Bladder microvascular endothelial cell (primary cell): Measurements from ENCODE around the gene CSN3. TPM values are rescaled to one million over a fixed set of nuclear protein-coding genes. Genes with fewer than 3 reads are reported as not detected.

Experiments used
- total RNA-seq: library from RNA; depleted of rRNA; stranded (reverse); fragments of >200 nt; gene quantifications from 2 replicates; pipeline ENCODE4 v1.2.3, GENCODE V29; 2014

The CSN3 gene, protein sequence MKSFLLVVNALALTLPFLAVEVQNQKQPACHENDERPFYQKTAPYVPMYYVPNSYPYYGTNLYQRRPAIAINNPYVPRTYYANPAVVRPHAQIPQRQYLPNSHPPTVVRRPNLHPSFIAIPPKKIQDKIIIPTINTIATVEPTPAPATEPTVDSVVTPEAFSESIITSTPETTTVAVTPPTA
- total RNA-seq = not detected in 2 replicates

DNA sequence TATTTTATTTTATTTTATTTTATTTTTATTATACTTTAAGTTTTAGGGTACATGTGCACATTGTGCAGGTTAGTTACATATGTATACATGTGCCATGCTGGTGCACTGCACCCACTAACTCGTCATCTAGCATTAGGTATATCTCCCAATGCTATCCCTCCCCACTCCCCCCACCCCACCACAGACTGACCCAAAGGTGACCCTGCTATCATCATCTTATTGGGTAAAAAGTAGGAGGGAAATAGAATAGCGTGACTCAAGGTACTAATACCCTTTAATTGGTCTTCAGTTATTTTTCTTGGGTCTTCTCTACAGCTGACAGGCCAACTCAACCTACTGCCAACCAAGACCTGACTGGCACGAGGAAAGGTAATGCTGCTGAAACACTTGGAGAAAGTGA is at the start of gene CSN3:
TSS of gene CSN3 (plus strand) at position 301 of the 400 bp plus-strand sequence. CDS start 2,223 bp downstream, outside the sequence.

DNA sequence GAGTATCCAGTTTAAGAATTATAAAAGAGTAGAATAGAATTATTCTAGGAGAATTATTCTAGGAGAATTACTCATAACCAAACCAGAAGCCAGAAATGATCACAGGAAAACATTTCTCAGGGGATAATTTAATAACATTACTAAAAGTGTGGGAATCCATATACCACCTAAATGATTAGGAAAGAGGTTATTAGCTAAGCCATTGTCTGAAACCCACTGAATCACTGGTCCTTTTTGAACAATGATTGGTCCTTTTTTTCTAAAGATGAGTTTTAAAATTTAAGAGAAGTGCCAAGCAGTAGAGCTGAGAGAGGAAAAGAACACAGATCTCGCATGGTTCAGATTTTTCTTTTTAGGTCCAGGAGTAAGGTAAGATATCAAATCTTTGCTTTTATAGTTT is 47.0 kb upstream of the CSN3 start, which contains the start of gene ODAM:
TSS of gene ODAM (plus strand) at position 301 of the 400 bp plus-strand sequence. CDS start 819 bp downstream, outside the sequence.

DNA sequence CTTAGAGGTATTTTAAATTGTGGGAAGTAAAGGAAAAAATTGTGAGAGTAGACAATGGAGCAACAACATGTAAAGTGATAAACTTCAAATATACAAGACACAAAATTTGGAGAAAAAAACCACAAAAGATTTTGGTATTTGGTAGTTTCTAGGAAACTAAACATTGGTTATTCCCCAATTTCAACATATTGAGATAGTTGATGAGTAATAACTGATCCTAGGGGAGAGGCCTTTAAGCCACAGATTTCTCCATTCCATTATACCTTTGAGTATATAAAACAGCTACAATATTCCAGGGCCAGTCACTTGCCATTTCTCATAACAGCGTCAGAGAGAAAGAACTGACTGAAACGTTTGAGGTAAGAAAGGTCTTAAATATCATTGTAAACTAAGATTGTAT is 16.6 kb upstream of the CSN3 start, which contains the start of gene FDCSP:
TSS of gene FDCSP (plus strand) at position 301 of the 400 bp plus-strand sequence. CDS start 5,071 bp downstream, outside the sequence.

Other genes starting within 250 kb of the CSN3 start
- gene STATH, start 246.6 kb upstream of the CSN3 start, total RNA-seq = not detected in 2 replicates
- gene HTN3, start 214.1 kb upstream of the CSN3 start, total RNA-seq = not detected in 2 replicates
- gene HTN1, start 192.2 kb upstream of the CSN3 start, total RNA-seq = not detected in 2 replicates
- not detected in 2 replicates for gene PRR27, start 88.4 kb upstream of the CSN3 start, total RNA-seq
- gene ODAM, start 46.9 kb upstream of the CSN3 start, total RNA-seq = not detected in 2 replicates
- not detected in 2 replicates for gene FDCSP, start 16.5 kb upstream of the CSN3 start, total RNA-seq
- gene CABS1, start 92.4 kb downstream of the CSN3 start, total RNA-seq = not detected in 2 replicates
- not detected in 2 replicates for gene SMR3A, start 118.2 kb downstream of the CSN3 start, total RNA-seq
- not detected in 2 replicates for gene SMR3B, start 140.5 kb downstream of the CSN3 start, total RNA-seq
- gene OPRPN, start 155.3 kb downstream of the CSN3 start, total RNA-seq = not detected in 2 replicates
- gene MUC7, start 229.6 kb downstream of the CSN3 start, total RNA-seq = not detected in 2 replicates